GM19035 (cell line): ENCODE measurements around the gene ABCA2.

Source experiments
- ATAC-seq: cut with Tn5 transposase; IDR thresholded peaks from one replicate; pipeline ENCODE4 v1.9.1; 2021; ENCODE audit not compliant: unreplicated experiment

Gene ABCA2

GRCh38 chr9:136969150-136969549 is 58.9 kb downstream of the ABCA2 start:
- ATAC-seq = no peak

- ATAC-seq = no peak
Measured at GRCh38 chr9:136968333-136969127, 59.5 kb downstream of the ABCA2 start.

- no peak for ATAC-seq
Measured at GRCh38 chr9:136965771-136966484, 62.1 kb downstream of the ABCA2 start.

GRCh38 chr9:136964833-136965422 is 63.1 kb downstream of the ABCA2 start:
- ATAC-seq = no peak

GRCh38 chr9:136964171-136964689 is 63.8 kb downstream of the ABCA2 start:
- ATAC-seq = no peak

GRCh38 chr9:136963751-136964150 is 64.3 kb downstream of the ABCA2 start:
- ATAC-seq = no peak

GRCh38 chr9:136963341-136963740 is 64.7 kb downstream of the ABCA2 start:
- no peak for ATAC-seq

GRCh38 chr9:136962701-136963248 is 65.3 kb downstream of the ABCA2 start:
- ATAC-seq = no peak

- ATAC-seq = no peak
Measured at GRCh38 chr9:136962163-136962562, 65.9 kb downstream of the ABCA2 start.

GRCh38 chr9:136961279-136962065 is 66.6 kb downstream of the ABCA2 start:
- no peak for ATAC-seq

- ATAC-seq = no peak
Measured at GRCh38 chr9:136960938-136961275, 67.1 kb downstream of the ABCA2 start.

GRCh38 chr9:136960212-136960937 is 67.7 kb downstream of the ABCA2 start:
- no peak for ATAC-seq

GRCh38 chr9:136958898-136959850 is 68.9 kb downstream of the ABCA2 start:
- ATAC-seq = no peak

GRCh38 chr9:136958473-136958872 is 69.6 kb downstream of the ABCA2 start:
- ATAC-seq = no peak

- no peak for ATAC-seq
Measured at GRCh38 chr9:136957901-136958300, 70.1 kb downstream of the ABCA2 start.

GRCh38 chr9:136957461-136957860 is 70.6 kb downstream of the ABCA2 start:
- ATAC-seq = no peak
